GM10248 (cell line): ENCODE results near the gene OTUD4.
"Not testable (repeated sequence)": the region's sequence is repeated elsewhere in the genome, so short reads cannot be mapped to it uniquely, and the experiment has no call there.

Experiments used
- CTCF ChIA-PET: fragments of 300-600 bp; sonication (Branson Sonifier 250); formaldehyde crosslinking; extraction: SDS; loops from one replicate; lab custom pipeline; 2021; ENCODE audit warnings: antibody characterized with exemption; lab: Yijun Ruan, JAX
- POLR2A ChIA-PET: fragments of 350-650 bp; sonication (Branson Sonifier 250); formaldehyde crosslinking; extraction: SDS; loops from one replicate; lab custom pipeline; 2020; ENCODE audit warnings: antibody characterized with exemption; lab: Yijun Ruan, JAX
- DNase-seq: peaks from one replicate; pipeline ENCODE4 v3.0.0; 2012; ENCODE audit errors: extremely low spot score
- TF ChIP-seq, protein P1 (sequence below): IDR thresholded peaks from 2 replicates; pipeline ENCODE4 v1.5.1; 2012; ENCODE audit warnings: mild to moderate bottlenecking, low read depth; ENCODE audit errors: extremely low read depth, missing control alignments, control extremely low read depth

The OTUD4 gene

DNA sequence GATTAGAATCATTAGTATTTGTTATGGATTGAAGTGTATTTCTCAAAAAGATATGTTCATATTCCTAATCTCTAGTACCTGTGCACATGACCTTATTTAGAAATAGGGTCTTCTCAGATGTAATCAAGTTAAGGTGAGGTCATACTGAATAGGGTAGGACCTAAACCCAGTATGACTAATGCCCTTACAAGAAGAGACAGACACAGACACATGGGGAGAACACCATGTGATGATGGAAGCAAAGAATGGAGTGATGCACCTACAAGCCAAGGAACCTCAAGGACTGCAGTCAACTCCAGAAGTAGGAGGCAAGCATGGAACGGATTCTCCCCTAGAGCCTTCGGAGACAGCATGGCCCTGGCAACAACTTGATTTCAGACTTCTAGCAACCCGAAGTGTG is 31.4 kb downstream of the OTUD4 start:
- TF ChIP-seq, protein P1, sequence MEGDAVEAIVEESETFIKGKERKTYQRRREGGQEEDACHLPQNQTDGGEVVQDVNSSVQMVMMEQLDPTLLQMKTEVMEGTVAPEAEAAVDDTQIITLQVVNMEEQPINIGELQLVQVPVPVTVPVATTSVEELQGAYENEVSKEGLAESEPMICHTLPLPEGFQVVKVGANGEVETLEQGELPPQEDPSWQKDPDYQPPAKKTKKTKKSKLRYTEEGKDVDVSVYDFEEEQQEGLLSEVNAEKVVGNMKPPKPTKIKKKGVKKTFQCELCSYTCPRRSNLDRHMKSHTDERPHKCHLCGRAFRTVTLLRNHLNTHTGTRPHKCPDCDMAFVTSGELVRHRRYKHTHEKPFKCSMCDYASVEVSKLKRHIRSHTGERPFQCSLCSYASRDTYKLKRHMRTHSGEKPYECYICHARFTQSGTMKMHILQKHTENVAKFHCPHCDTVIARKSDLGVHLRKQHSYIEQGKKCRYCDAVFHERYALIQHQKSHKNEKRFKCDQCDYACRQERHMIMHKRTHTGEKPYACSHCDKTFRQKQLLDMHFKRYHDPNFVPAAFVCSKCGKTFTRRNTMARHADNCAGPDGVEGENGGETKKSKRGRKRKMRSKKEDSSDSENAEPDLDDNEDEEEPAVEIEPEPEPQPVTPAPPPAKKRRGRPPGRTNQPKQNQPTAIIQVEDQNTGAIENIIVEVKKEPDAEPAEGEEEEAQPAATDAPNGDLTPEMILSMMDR = no peak
- POLR2A ChIA-PET = no interaction called here
- CTCF ChIA-PET = interaction anchor here (0.9 to 1.5 kb wide), 5 partner anchors 11 to 461 kb away, joined by 3 to 4 read pairs (median 3); no protein-coding TSS in a partner anchor
- DNase-seq = no peak

DNA sequence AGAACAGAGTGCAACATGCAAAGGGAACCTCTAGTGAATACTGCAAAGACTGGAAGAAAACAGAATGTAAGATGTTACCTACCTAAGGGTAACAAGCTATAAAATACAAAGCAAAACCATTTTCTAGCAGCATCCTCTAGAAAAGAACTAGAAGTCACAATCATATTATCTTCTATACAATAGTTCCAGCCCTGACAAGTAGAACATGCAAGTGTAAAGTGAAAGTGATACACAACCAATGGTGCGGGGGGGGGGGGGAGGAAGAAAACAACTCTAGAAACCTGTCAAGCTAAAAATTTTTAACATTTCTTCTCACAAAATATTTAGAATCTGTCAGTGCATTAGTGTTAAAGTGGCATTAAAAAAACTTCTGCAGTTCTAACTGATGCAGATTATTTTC is 44.2 kb downstream of the OTUD4 start:
- POLR2A ChIA-PET, CTCF ChIA-PET: not testable (repeated sequence)
- peak; percentile 16 for DNase-seq

DNA sequence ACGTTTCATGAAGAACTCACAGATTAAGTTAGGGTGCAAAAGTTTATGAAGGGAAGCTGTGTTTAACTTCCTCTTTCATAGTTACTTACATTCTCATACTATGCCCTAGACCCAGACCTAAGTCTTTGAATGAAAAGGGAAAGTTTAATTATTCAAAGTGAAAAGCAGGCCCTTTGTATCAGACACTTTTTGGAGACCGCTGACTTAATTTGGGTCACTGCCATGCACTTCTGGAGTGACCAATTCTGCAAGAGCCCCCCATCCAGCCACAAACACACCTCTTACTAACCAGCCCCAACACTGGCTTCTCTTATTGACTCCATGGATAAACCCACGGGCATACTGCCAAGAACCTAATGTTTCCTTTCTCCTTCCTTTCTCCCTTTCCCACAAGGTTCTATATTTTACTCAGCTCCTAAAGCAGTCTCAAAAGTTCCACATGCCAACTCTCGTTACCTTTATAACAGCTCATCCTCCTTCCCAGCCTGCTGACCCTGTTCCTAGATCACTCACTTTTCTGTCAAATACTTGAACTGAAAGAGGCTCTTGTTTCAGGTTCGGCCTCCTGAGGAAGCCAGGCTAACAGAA is 47.8 kb downstream of the OTUD4 start:
- peak; percentile 52 for DNase-seq
- CTCF ChIA-PET = interaction anchor here (0.9 to 1.6 kb wide), 5 partner anchors 9 to 484 kb away, joined by 3 to 4 read pairs (median 4); no protein-coding TSS in a partner anchor
- POLR2A ChIA-PET = interaction anchor here (0.9 kb wide), 1 partner anchor 33 kb away, joined by 3 read pairs; no protein-coding TSS in a partner anchor
- TF ChIP-seq, protein P1 = no peak

DNA sequence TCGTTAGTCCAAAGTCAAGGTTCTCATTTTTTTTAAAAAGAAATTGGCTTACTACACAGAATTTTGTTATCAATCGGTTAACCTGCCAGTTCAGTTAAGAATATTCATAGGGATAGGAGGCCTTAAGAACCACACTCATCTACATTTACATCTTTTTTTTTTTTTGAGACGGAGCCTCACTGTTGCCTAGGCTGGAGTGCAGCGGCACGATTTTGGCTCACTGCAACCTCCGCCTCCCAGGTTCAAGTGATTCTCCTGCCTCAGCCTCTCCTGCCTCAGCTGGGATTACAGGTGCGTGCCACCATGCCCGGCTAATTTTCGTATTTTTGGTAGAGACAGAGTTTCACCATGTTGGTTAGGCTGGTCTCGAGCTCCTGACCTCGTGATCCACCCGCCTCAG is 48.5 kb downstream of the OTUD4 start:
- TF ChIP-seq, protein P1 = no peak
- DNase-seq = no peak
- ChIA-PET CTCF (interaction anchor here (0.9 to 1.5 kb wide), 2 partner anchors 12 to 30 kb away, joined by 4 read pairs; no protein-coding TSS in a partner anchor), POLR2A (no interaction called here)

DNA sequence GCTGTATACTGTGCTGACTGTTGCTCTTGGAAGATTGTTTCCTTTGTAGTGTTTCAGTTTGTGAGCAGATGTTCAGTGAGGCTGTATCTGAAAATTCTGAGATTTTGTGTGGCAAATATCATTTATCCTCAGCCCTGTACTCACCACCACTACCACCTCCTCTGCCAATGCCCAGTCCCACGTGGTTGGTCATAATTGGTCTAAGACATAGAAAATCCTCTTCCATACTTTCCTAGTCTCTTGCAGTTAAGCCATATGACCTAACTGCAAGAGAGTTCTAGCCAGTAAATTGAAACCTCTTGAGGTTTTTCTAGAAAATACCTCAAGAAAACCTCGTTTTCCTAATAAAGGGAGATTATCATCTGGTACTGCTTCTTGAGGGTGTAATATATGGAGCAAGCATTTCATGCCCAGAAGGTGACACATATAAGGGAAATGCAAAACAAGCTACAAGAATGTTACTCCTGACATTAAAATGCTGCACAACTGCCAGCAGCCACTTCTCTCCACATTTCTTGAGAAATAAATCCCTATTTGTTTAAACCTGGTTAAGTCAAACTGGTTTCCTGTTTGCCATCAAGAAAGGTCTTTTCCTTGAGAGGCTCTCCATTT is 49.5 kb downstream of the OTUD4 start:
- DNase-seq = no peak
- ChIA-PET CTCF (no interaction called here), POLR2A (no interaction called here)
- TF ChIP-seq, protein P1 = no peak

DNA sequence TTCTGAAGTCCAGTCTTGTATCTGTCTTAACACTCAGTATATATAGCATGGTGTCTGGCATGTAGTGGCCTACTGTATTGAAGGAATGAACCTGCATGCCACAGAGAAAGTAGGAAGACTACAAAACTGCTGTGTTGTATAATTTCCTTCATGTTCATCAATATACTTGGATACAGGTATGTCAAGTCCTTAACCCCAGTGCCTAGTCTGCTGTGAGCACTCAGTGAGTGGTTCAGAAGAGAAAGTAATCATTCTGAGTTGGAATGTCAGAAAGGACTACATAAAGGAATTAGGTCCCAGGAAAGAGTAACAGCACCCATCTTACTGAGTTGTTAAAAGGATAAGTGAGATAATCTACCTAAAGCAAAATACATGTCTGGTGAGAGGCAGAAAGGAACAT is 50.3 kb downstream of the OTUD4 start:
- POLR2A ChIA-PET = no interaction called here
- CTCF ChIA-PET = no interaction called here
- DNase-seq = no peak
- TF ChIP-seq, protein P1 = no peak

DNA sequence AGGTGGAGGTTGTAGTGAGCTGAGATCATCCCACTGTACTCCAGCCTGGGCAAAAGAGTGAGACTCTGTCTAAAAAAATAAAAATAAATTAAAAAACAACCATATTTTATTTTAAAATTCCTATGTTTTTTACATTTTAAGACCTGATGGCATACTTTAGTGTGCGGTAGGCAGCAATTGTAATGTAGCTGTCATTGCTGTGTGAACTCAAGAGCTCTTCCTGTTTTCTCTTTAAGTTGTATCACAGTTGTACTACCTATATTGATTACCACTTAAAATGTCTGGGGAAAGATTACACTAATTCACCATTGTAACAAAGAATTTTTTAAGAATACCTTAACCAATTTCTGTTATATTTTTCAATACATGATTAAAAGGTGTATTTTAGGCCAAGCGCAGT is 55.0 kb downstream of the OTUD4 start:
- DNase-seq = no peak
- POLR2A ChIA-PET = no interaction called here
- CTCF ChIA-PET = interaction anchor here (0.9 to 2.5 kb wide), 5 partner anchors 10 to 484 kb away, joined by 3 to 6 read pairs (median 3); no protein-coding TSS in a partner anchor
- TF ChIP-seq, protein P1 = no peak
